ENCODE data around the gene BRSK2. TPM values are rescaled to one million over a fixed set of nuclear protein-coding genes. Genes with fewer than 3 reads are reported as not detected.
"Not testable (repeated sequence)": the region's sequence is repeated elsewhere in the genome, so short reads cannot be mapped to it uniquely, and the experiment has no call there.

The BRSK2 gene
- total RNA-seq, 1 donor from 2014 or later, result 0.11 TPM

DNA sequence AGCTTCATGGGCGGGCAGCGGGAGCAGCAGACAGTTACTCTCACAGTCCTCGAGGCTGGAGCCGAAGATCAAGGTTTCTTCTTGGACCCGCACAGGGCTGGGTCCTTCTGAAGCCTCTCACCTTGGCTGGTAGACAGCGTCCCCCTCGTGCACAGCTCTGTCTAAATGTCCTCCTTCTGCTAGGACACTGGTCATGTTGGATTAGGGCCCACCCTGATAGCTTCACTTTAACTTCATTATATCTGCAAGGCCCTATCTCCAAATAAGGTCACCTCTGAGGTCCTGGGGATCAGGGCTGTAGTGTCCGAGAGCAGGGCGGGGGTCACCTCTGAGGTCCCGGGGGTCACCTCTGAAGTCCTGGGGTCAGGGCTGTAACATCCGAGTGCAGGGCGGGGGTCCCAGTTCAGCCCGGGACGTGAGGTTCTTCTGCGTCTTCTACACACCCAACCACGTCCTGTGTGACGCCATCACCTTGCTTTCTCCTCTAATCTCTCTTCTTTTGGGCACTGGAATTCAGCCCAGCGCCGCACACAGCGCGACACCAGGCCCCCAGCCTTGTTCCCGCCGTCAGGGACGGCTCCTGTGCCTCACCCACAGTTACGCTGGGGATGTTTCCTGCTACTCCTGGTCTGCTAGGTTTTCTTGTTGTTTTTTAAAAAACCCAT lies 46.2 kb upstream of the BRSK2 start:
- no peaks in the 10 kb centered on the region for H3K9me3 Mint-ChIP-seq
- H3K27ac Mint-ChIP-seq, result no peak overlapping the region
- no peaks in the 10 kb centered on the region for H3K4me1 Mint-ChIP-seq
- H3K36me3 Mint-ChIP-seq (ENCODE audit: low read depth), result no peaks in the 10 kb centered on the region
- intact Hi-C loops (cut with micrococcal nuclease), result no loop called here
- no peak for TF ChIP-seq CTCF (IDR thresholded peaks at IDR 0.05)
- H3K4me3 Mint-ChIP-seq, result no peak overlapping the region
- POLR2A ChIA-PET, result interaction anchor here (1.2 kb wide), 1 partner anchor 40 kb away, joined by 4 read pairs; no protein-coding TSS in a partner anchor
- CTCF ChIA-PET, result no interaction called here
- ATAC-seq (ENCODE audit: low read depth) (no peak), DNase-seq (no peak)
- no peaks in the 10 kb centered on the region for H3K27me3 Mint-ChIP-seq

DNA sequence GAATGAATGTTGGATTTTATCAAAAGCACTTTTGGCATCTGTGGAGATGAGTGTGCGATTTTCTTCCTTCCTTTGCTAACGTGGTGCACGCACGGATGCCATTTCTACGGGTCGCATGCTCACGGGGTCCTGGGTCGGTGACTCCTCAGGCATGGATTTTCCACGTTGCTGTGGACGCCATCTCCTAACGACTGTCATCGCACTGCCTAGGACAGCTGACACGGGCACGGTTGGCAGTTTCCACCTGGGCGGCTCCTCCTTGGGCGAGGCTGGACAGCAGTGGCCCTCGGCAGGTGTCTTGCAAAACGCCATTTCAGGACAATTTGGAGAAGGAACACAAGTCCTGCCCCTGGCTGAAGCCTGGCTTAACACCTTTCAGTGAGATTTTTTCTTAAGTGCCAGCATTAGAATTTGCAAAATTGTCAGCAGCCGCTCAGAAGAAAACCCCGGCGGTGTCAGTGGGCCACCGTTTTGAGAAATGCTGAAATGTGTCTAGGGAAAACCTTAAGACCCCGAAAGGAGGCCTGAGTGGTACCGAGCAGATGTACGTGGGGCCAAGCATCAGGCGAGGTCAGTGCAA lies 45.6 kb upstream of the BRSK2 start:
- Mint-ChIP-seq H3K27me3 (no peaks in the 10 kb centered on the region), H3K9me3 (no peaks in the 10 kb centered on the region), H3K36me3 (ENCODE audit: low read depth) (no peaks in the 10 kb centered on the region), H3K4me3 (no peak overlapping the region), H3K27ac (no peak overlapping the region), H3K4me1 (no peaks in the 10 kb centered on the region)
- TF ChIP-seq CTCF (IDR thresholded peaks at IDR 0.05), result no peak
- CTCF ChIA-PET, result no interaction called here
- ATAC-seq (ENCODE audit: low read depth), result no peak
- no peak for DNase-seq
- POLR2A ChIA-PET, result no interaction called here
- intact Hi-C loops (cut with micrococcal nuclease), result no loop called here

- ChIA-PET CTCF (no interaction called here), POLR2A (no interaction called here)
- H3K27me3 Mint-ChIP-seq, result no peaks in the 10 kb centered on the region
- no peak for ATAC-seq (ENCODE audit: low read depth)
- no peaks in the 10 kb centered on the region for H3K36me3 Mint-ChIP-seq (ENCODE audit: low read depth)
- H3K9me3 Mint-ChIP-seq, result no peaks in the 10 kb centered on the region
- no peak overlapping the region for H3K4me3 Mint-ChIP-seq
- TF ChIP-seq CTCF (IDR thresholded peaks at IDR 0.05), result no peak
- intact Hi-C loops (cut with micrococcal nuclease), result no loop called here
- no peak for DNase-seq
- no peaks in the 10 kb centered on the region for H3K4me1 Mint-ChIP-seq
- H3K27ac Mint-ChIP-seq, result no peak overlapping the region
Measured at GRCh38 chr11:1345737-1346513, 43.8 kb upstream of the BRSK2 start.

GRCh38 chr11:1346669-1347390 lies 42.9 kb upstream of the BRSK2 start:
- no peaks in the 10 kb centered on the region for H3K9me3 Mint-ChIP-seq
- H3K36me3 Mint-ChIP-seq (ENCODE audit: low read depth), result no peaks in the 10 kb centered on the region
- POLR2A ChIA-PET, result no interaction called here
- ATAC-seq (ENCODE audit: low read depth), result no peak
- no peaks in the 10 kb centered on the region for H3K4me1 Mint-ChIP-seq
- CTCF ChIA-PET, result no interaction called here
- no peaks in the 10 kb centered on the region for H3K27me3 Mint-ChIP-seq
- no peak overlapping the region for H3K4me3 Mint-ChIP-seq
- no peak for DNase-seq
- intact Hi-C loops (cut with micrococcal nuclease), result no loop called here
- H3K27ac Mint-ChIP-seq, result no peak overlapping the region
- TF ChIP-seq CTCF (IDR thresholded peaks at IDR 0.05), result no peak

DNA sequence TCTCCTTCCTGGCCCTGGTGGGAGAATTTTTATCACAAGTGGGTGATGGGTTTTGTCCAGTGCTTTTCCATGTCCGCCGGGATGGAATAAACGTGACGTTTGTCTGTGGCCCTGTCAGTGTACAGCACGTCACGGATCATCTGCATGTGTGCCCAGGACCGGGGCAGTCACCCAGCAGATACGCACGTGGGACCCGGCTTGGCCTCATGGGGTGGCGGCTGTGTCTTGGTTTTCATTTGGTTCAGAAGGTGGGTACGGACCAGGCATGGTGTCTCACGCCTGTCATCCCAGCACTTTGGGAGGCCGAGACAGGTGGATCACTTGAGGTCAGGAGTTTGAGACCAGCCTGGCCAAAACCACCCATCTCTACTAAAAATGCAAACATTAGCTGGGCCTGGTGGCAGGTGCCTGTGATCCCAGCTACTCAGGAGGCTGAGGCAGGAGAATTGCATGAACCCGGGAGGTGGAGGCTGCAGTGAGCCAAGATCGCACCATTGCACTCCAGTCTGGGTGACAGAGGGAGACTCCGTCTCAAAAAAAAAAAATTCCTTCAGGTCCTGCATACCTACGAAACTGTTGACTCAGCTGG lies 42.2 kb upstream of the BRSK2 start:
- H3K27me3 Mint-ChIP-seq; H3K4me1 Mint-ChIP-seq; H3K9me3 Mint-ChIP-seq; H3K27ac Mint-ChIP-seq; ATAC-seq (ENCODE audit: low read depth); intact Hi-C loops (cut with micrococcal nuclease); H3K4me3 Mint-ChIP-seq; POLR2A ChIA-PET; H3K36me3 Mint-ChIP-seq (ENCODE audit: low read depth); DNase-seq; CTCF ChIA-PET: not testable (repeated sequence)

Data from activated B cell treated with CpG ODN at 0.5 μM for 24 hours (primary cell).